ENCODE data around the gene HIVEP1. TPM values are rescaled to one million over a fixed set of nuclear protein-coding genes. Genes with fewer than 3 reads are reported as not detected.
A peak's percentile ranks its signal among the peaks of the same experiment; 100 is the strongest.

Gene HIVEP1
- total RNA-seq, result 63.4 to 69.4 TPM (median 64.0 TPM) in 3 replicates

DNA sequence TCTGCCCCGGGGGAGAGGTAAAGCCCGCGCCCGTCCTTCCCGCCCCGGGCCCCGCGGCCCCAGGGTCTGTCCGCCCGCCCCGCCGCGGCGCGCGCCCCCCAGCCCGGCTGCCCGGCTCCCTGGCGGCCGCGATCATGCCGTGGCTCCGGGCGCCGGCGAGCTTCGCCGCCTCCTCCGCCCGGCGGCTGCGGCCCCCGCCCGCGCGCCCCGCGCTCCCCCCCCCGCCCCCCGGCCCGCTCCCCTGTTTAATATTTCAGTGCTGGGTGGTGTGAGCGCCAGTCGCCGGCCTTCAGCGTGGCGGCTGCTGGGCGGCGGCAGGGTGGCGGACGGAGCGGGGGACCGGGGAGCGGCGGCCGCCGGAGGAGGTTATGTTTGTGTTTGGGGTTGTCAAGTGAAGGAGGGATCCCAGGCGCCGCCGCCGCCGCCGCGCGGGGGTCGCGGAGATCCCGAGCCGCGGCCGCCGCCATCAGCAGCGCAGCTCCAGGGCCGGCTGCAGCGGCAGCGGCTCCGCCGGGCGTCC is at the start of gene HIVEP1:
TSS of gene HIVEP1 (plus strand) at position 275 of the 520 bp plus-strand sequence. CDS start 3,317 bp downstream, outside the sequence.
- TF ChIP-seq, protein P1, sequence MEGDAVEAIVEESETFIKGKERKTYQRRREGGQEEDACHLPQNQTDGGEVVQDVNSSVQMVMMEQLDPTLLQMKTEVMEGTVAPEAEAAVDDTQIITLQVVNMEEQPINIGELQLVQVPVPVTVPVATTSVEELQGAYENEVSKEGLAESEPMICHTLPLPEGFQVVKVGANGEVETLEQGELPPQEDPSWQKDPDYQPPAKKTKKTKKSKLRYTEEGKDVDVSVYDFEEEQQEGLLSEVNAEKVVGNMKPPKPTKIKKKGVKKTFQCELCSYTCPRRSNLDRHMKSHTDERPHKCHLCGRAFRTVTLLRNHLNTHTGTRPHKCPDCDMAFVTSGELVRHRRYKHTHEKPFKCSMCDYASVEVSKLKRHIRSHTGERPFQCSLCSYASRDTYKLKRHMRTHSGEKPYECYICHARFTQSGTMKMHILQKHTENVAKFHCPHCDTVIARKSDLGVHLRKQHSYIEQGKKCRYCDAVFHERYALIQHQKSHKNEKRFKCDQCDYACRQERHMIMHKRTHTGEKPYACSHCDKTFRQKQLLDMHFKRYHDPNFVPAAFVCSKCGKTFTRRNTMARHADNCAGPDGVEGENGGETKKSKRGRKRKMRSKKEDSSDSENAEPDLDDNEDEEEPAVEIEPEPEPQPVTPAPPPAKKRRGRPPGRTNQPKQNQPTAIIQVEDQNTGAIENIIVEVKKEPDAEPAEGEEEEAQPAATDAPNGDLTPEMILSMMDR (IDR thresholded peaks at IDR 0.05; ENCODE audit: unreplicated experiment), result no peak
- peak within 1 kb of the TSS; percentile 100 for H3K27ac Mint-ChIP-seq
- DNase-seq (ENCODE audit: low spot score in 2 of 2, unreplicated experiment in 2 of 2), result peak; percentile 49 to 70
- H3K36me3 Mint-ChIP-seq, result peaks cover 13% of the 10 kb centered on the region
- peaks cover 5% of the 10 kb centered on the region for H3K9me3 Mint-ChIP-seq
- no peaks in the 10 kb centered on the region for H3K27me3 Mint-ChIP-seq (ENCODE audit: low read depth)
- peaks cover 52% of the 10 kb centered on the region for H3K4me1 Mint-ChIP-seq
- peak within 1 kb of the TSS; percentile 92 for H3K4me3 Mint-ChIP-seq

DNA sequence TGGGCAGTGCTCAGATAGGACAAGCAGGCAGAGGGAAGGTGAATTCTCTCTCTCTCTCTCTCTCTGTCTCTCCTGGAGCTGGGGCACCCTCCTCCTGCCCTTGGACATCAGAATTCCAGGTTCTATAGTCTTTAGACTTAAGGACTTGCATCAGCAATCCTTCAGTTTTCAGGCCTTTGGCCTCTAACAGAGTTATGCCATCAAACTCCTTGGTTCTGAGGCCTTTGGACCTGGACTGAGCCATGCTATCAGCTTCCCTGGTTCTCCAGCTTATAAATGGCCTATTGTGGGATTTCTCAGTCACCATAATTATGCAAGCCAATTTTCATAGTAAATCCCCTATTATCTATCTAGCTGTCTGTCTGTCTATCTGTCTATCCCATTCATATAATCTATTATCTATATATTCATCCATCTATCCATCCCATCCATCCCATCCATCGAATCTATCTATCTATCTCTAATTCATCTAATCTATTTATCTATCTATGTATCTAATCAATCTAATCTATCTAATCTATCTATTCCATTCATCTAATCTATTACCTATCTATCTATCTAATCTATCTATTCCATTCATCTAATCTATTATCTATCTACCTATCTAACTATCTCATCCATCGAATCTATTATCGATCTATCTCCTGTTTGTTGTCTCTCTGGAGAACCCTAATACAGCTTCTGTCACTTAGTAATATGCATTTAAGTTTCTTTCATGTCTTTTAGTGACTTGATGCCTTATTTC is 48.2 kb upstream of the HIVEP1 start:
- no peak overlapping the region for H3K4me3 Mint-ChIP-seq

DNA sequence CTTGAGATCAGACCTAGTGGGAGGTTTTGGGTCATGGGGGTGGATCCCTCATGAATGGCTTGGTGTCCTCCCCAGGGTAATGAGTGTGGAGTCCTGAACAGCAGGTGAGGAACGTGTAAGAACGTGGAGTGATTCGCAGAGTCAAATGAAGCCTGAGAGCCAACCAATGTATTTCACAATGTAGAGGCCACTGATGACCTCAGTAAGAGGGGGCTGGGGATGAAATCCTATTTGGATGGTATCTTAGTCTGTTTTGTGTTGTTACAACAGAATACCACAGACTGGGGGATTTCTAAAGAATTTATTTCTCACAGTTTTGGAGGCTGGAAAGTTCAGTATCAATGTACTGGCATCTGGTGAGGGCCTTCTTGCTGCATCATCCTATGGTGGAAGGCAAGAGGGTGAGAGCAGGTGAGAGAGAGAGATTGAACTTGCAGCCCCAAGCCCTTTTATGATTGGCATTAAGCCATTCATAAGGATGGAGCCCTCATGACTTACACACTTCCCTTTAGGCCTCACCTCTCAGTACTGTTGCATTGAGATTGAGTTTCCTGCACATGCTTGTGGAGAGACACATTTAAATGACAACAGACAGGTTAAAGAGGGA is 47.3 kb upstream of the HIVEP1 start:
- Mint-ChIP-seq H3K4me3 (no peak overlapping the region), H3K9me3 (no peaks in the 10 kb centered on the region), H3K4me1 (peaks cover 5% of the 10 kb centered on the region), H3K27me3 (ENCODE audit: low read depth) (no peaks in the 10 kb centered on the region), H3K27ac (no peak overlapping the region), H3K36me3 (no peaks in the 10 kb centered on the region)
- DNase-seq (ENCODE audit: low spot score in 2 of 2, unreplicated experiment in 2 of 2), result no peak
- TF ChIP-seq, protein P1 (IDR thresholded peaks at IDR 0.05; ENCODE audit: unreplicated experiment), result no peak

More for the DNA sequence above, 48.2 kb upstream of the HIVEP1 start:
- Mint-ChIP-seq H3K9me3 (no peaks in the 10 kb centered on the region), H3K36me3 (no peaks in the 10 kb centered on the region), H3K4me1 (peaks cover under 1% of the 10 kb centered on the region), H3K27me3 (ENCODE audit: low read depth) (no peaks in the 10 kb centered on the region), H3K27ac (no peak overlapping the region)
- DNase-seq (ENCODE audit: low spot score in 2 of 2, unreplicated experiment in 2 of 2), result no peak
- TF ChIP-seq, protein P1 (IDR thresholded peaks at IDR 0.05; ENCODE audit: unreplicated experiment), result no peak

DNA sequence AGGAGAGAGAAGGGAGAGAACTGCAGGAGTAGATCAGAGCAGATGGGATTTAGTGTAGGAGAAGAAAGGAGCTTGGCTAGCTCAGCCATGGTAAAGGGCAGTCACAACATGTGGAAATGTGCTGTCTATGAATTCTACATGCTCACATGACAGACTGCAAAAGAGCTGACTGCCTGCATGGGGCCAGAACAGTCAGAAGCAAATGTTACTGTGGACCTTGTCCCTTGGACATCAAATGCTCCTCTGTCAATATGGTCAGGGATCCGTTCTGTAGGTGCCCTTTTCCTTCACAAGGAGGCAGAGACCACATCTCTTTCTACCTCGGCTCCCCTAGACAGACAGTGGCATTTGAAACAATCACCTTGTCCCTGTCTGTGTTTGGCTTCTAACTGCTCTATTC is 46.6 kb upstream of the HIVEP1 start:
- Mint-ChIP-seq H3K4me3 (no peak overlapping the region), H3K9me3 (no peaks in the 10 kb centered on the region), H3K27me3 (ENCODE audit: low read depth) (no peaks in the 10 kb centered on the region), H3K4me1 (peaks cover 7% of the 10 kb centered on the region), H3K36me3 (no peaks in the 10 kb centered on the region), H3K27ac (no peak overlapping the region)
- TF ChIP-seq, protein P1 (IDR thresholded peaks at IDR 0.05; ENCODE audit: unreplicated experiment), result no peak
- DNase-seq (ENCODE audit: low spot score in 2 of 2, unreplicated experiment in 2 of 2), result no peak

DNA sequence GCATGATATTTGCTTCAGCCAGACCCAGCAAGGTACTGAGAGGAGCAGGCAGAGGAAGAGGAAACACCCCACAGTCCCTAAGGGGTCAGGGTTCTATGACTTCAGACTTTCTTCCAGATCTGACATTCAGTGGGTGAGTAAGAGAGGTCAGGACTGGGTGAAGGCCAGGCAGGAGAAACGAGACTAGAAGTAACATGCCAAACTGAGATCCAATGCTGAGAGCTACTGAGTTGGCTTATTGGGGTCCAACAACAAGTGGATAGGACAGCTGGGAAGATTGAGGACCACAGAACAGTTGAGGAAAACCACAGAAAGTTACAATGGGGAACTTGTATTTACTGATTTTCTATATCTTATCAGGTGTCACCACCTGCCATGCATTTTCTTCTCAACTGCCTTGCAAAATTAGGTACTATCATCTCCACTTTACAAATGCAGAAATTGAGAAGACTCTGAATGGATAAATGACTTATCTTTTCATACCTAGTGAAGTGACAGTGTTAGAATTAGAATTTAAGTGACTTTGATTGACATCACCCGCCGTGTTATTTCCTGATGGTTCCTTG is 43.8 kb upstream of the HIVEP1 start:
- DNase-seq (ENCODE audit: low spot score in 2 of 2, unreplicated experiment in 2 of 2), result no peak
- H3K9me3 Mint-ChIP-seq, result no peaks in the 10 kb centered on the region
- H3K27ac Mint-ChIP-seq, result no peak overlapping the region
- TF ChIP-seq, protein P1 (IDR thresholded peaks at IDR 0.05; ENCODE audit: unreplicated experiment), result no peak
- H3K4me3 Mint-ChIP-seq, result no peak overlapping the region
- H3K36me3 Mint-ChIP-seq, result no peaks in the 10 kb centered on the region
- no peaks in the 10 kb centered on the region for H3K27me3 Mint-ChIP-seq (ENCODE audit: low read depth)
- peaks cover 16% of the 10 kb centered on the region for H3K4me1 Mint-ChIP-seq

Measured in mesothelial cell of epicardium (in vitro differentiated cells).